WTC11 (cell line): ENCODE data around the gene SLC29A1. TPM values are rescaled to one million over a fixed set of nuclear protein-coding genes. Genes with fewer than 3 reads are reported as not detected.
A peak's percentile ranks its signal among the peaks of the same experiment; 100 is the strongest.

Source experiments
- ATAC-seq: fragments of 200-7000 bp; cut with Tn5 transposase; 2 replicates; pipeline ENCODE4 v1.10.0; 2021; ENCODE audit warnings: mild to moderate bottlenecking, moderate library complexity
- CTCF ChIA-PET: fragments of 300-600 bp; sonication (Branson Sonifier 250); formaldehyde crosslinking; loops from one replicate; lab custom pipeline; 2021; ENCODE audit warnings: antibody characterized with exemption; lab: Charles Lee
- POLR2A ChIA-PET: fragments of 350-600 bp; sonication (Branson Sonifier 250); formaldehyde crosslinking; loops from one replicate; lab custom pipeline; 2021; ENCODE audit warnings: antibody characterized with exemption; lab: Charles Lee
- DNase-seq: peaks from one replicate; pipeline ENCODE4 v3.0.0; 2021; ENCODE audit warnings: low spot score
- H3K27ac Mint-ChIP-seq: 2 replicates; pipeline ENCODE4 v1.8.0; 2021; ENCODE audit warnings: mixed read lengths
- H3K27me3 Mint-ChIP-seq: 2 replicates; pipeline ENCODE4 v1.8.0; 2021; ENCODE audit warnings: low read depth, mild to moderate bottlenecking, moderate library complexity, mixed read lengths
- H3K36me3 Mint-ChIP-seq: 2 replicates; pipeline ENCODE4 v1.8.0; 2021; ENCODE audit warnings: mixed read lengths
- H3K4me1 Mint-ChIP-seq: 2 replicates; pipeline ENCODE4 v1.8.0; 2022; ENCODE audit warnings: mixed read lengths
- H3K4me3 Mint-ChIP-seq: 2 replicates; pipeline ENCODE4 v1.8.0; 2021; ENCODE audit warnings: mild to moderate bottlenecking, moderate library complexity, mixed read lengths
- H3K9me3 Mint-ChIP-seq: 2 replicates; pipeline ENCODE4 v1.8.0; 2021; ENCODE audit warnings: mixed read lengths
- AR ChIP-seq: fragments of 250-450 bp; sonication (Bioruptor Pico); IDR thresholded peaks from 2 replicates; pipeline ENCODE4 v1.9.0; 2021; ENCODE audit warnings: mild to moderate bottlenecking
- E2F1 ChIP-seq: sonication (generic); formaldehyde crosslinking; IDR thresholded peaks from 2 replicates; pipeline ENCODE4 v1.8.0; 2022; ENCODE audit warnings: mild to moderate bottlenecking, missing genetic modification reagents
- EMX1 ChIP-seq: fragments of 250-450 bp; sonication (Bioruptor Pico); IDR thresholded peaks from 2 replicates; pipeline ENCODE4 v1.8.0; 2021; ENCODE audit warnings: mild to moderate bottlenecking
- ERG ChIP-seq: fragments of 250-450 bp; sonication (Bioruptor Pico); IDR thresholded peaks from 2 replicates; pipeline ENCODE4 v1.8.0; 2021; ENCODE audit warnings: mild to moderate bottlenecking
- ESRRA ChIP-seq: sonication (generic); formaldehyde crosslinking; IDR thresholded peaks from 2 replicates; pipeline ENCODE4 v1.8.1; 2022; ENCODE audit warnings: mild to moderate bottlenecking, missing genetic modification reagents, borderline replicate concordance
- FOXJ3 ChIP-seq: sonication (generic); formaldehyde crosslinking; IDR thresholded peaks from 2 replicates; pipeline ENCODE4 v1.9.0; 2021; ENCODE audit warnings: missing genetic modification reagents, mild to moderate bottlenecking, borderline replicate concordance
- KAT7 ChIP-seq: sonication (generic); formaldehyde crosslinking; IDR thresholded peaks from 2 replicates; pipeline ENCODE4 v1.8.1; 2023; ENCODE audit warnings: missing genetic modification reagents, mild to moderate bottlenecking, borderline replicate concordance
- MAX ChIP-seq: sonication (generic); formaldehyde crosslinking; IDR thresholded peaks from 2 replicates; pipeline ENCODE4 v1.8.0; 2022; ENCODE audit warnings: mild to moderate bottlenecking, missing genetic modification reagents
- MXD4 ChIP-seq: fragments of 250-450 bp; sonication (Bioruptor Pico); IDR thresholded peaks from 2 replicates; pipeline ENCODE4 v1.8.0; 2021; ENCODE audit warnings: mild to moderate bottlenecking, moderate library complexity, borderline replicate concordance
- NFATC4 ChIP-seq: fragments of 250-450 bp; sonication (Bioruptor Pico); IDR thresholded peaks from 2 replicates; pipeline ENCODE4 v1.9.0; 2021; ENCODE audit warnings: mild to moderate bottlenecking
- NFE2L1 ChIP-seq: sonication (generic); formaldehyde crosslinking; IDR thresholded peaks from 2 replicates; pipeline ENCODE4 v1.8.1; 2023; ENCODE audit warnings: missing genetic modification reagents
- TCF7 ChIP-seq: sonication (generic); formaldehyde crosslinking; IDR thresholded peaks from 2 replicates; pipeline ENCODE4 v1.8.0; 2022; ENCODE audit warnings: mild to moderate bottlenecking, low read depth, missing genetic modification reagents, moderate library complexity
- ZBTB43 ChIP-seq: sonication (generic); formaldehyde crosslinking; IDR thresholded peaks from 2 replicates; pipeline ENCODE4 v1.8.1; 2023; ENCODE audit warnings: mild to moderate bottlenecking, missing genetic modification reagents
- ZNF396 ChIP-seq: fragments of 250-450 bp; sonication (Bioruptor Pico); IDR thresholded peaks from 2 replicates; pipeline ENCODE4 v1.8.0; 2021; ENCODE audit warnings: mild to moderate bottlenecking, moderate library complexity, borderline replicate concordance
- ZNF416 ChIP-seq: fragments of 250-450 bp; sonication (Bioruptor Pico); IDR thresholded peaks from 2 replicates; pipeline ENCODE4 v1.9.0; 2021; ENCODE audit warnings: mild to moderate bottlenecking, inconsistent platforms
- ZNF425 ChIP-seq: fragments of 250-450 bp; sonication (Bioruptor Pico); conservative IDR thresholded peaks from 2 replicates; pipeline ENCODE4 v1.9.0; 2021; ENCODE audit warnings: mild to moderate bottlenecking
- total RNA-seq: library from RNA; stranded (reverse); gene quantifications from 3 replicates; pipeline ENCODE4 v1.2.3, GENCODE V29; 2021

SLC29A1 gene
- total RNA-seq, 1 experiment from 2014 or later: 139 TPM

GRCh38 chr6:44249082-44249748 is 25.8 kb downstream of the SLC29A1 start:
- Mint-ChIP-seq H3K36me3 (peaks cover 71% of the 10 kb centered on the region), H3K9me3 (no peaks in the 10 kb centered on the region), H3K4me3 (peak overlapping the region; percentile 99), H3K4me1 (peaks cover 45% of the 10 kb centered on the region), H3K27me3 (no peaks in the 10 kb centered on the region), H3K27ac (peak overlapping the region; percentile 95)
- ChIA-PET CTCF (interaction anchor here (1.4 to 1.5 kb wide), 2 partner anchors 12 to 14 kb away, joined by 3 read pairs; no protein-coding TSS in a partner anchor), POLR2A (interaction anchor here (4.8 kb wide), 1 partner anchor 7 kb away, joined by 83 read pairs; the partner anchor contains the start of gene SLC35B2)
- DNase-seq: no peak
- TF ChIP-seq FOXJ3 (CRISPR knock-in tag): no peak
- no peak for TF ChIP-seq TCF7
- TF ChIP-seq MXD4 (CRISPR knock-in tag): no peak
- TF ChIP-seq E2F1: no peak
- TF ChIP-seq ZNF416 (CRISPR knock-in tag): peak; percentile 44; the same call in 1 of the 2 replicates
- TF ChIP-seq ZBTB43 (CRISPR knock-in tag): no peak
- no peak for TF ChIP-seq ZNF425 (CRISPR knock-in tag)
- TF ChIP-seq ERG: peak; percentile 49; the same call in 1 of the 2 replicates
- peak; percentile 56; the same call in 1 of the 2 replicates for TF ChIP-seq EMX1
- TF ChIP-seq MAX: no peak
- peak; percentile 81; the same call in 1 of the 2 replicates for TF ChIP-seq NFATC4 (CRISPR knock-in tag)
- 0 out of 2 replicates have a peak, but pooled peaks have one; percentile 57 for TF ChIP-seq AR (CRISPR knock-in tag)
- no peak for TF ChIP-seq ESRRA (CRISPR knock-in tag)
- no peak for TF ChIP-seq NFE2L1 (CRISPR knock-in tag)
- no peak for TF ChIP-seq KAT7
- TF ChIP-seq ZNF396: no peak
- no peak for ATAC-seq
